GM12878 (cell line): ENCODE data around the gene COL20A1. TPM values are rescaled to one million over a fixed set of nuclear protein-coding genes. Genes with fewer than 3 reads are reported as not detected.

Experiments
- MXI1 ChIP-seq: fragments of 150-350 bp; IDR thresholded peaks from 2 replicates; pipeline ENCODE4 v1.6.1; 2011; ENCODE audit warnings: low read depth, mild to moderate bottlenecking, inconsistent platforms, low read length, improper control_type of control experiment
- NKRF ChIP-seq: fragments of 450-650 bp; conservative IDR thresholded peaks from 2 replicates; pipeline ENCODE4 v1.6.1; 2017; ENCODE audit warnings: mild to moderate bottlenecking, moderate library complexity
- POLR2AphosphoS5 ChIP-seq: IDR thresholded peaks from 2 replicates; pipeline ENCODE4 v1.6.1; 2011; ENCODE audit warnings: mild to moderate bottlenecking, low read length, inconsistent platforms
- SPI1 ChIP-seq: IDR thresholded peaks from 2 replicates; pipeline ENCODE4 v1.6.1; 2011; ENCODE audit warnings: low read depth, mild to moderate bottlenecking, low read length, moderate library complexity, borderline replicate concordance; ENCODE audit not compliant: insufficient read depth
- TAF1 ChIP-seq: IDR thresholded peaks from 2 replicates; pipeline ENCODE4 v1.6.1; 2011; ENCODE audit warnings: mild to moderate bottlenecking, low read depth, low read length, borderline replicate concordance
- ZNF24 ChIP-seq: fragments of 450-650 bp; IDR thresholded peaks from 2 replicates; pipeline ENCODE4 v1.6.1; 2017; ENCODE audit warnings: antibody characterized with exemption, mild to moderate bottlenecking
- ZNF592 ChIP-seq: fragments of 450-650 bp; IDR thresholded peaks from 2 replicates; pipeline ENCODE4 v1.6.1; 2017; ENCODE audit warnings: mild to moderate bottlenecking, moderate library complexity
- polyA plus RNA-seq, 11 experiments: library from polyadenylated mRNA; depleted of rRNA in 4 of 11; unstranded in 6 of 11; stranded (reverse) in 5 of 11; fragments of >200 nt; fragmentation: Nextera tagmentation in 4 of 11; fragmentation: Illumina TruSeq in 1 of 11; extraction: Ambion mirVana in 4 of 11; extraction: Trizol in 1 of 11; gene quantifications; 1 replicate in 1 of 11; 2 replicates in 10 of 11; pipeline versions ENCODE4 v1.2.1 to v1.2.3, GENCODE V29; 2011 to 2016; ENCODE audit warnings: inconsistent platforms in 2 of 11, missing spikeins in 2 of 11, low read depth in 1 of 11
- total RNA-seq, 4 experiments: library from RNA; depleted of rRNA in 3 of 4; stranded (reverse); fragments of >200 nt in 3 of 4; fragmentation: Illumina TruSeq in 1 of 4; extraction: Trizol in 1 of 4; gene quantifications; 2 replicates each; pipeline versions ENCODE4 v1.2.1 to v1.2.3, GENCODE V29; 2013 to 2021

COL20A1 gene
- total and polyA plus RNA-seq, 10 of the 15 experiments (the other 5 are each of a cell fraction or from before 2014, with no cell fraction given) = not detected

GRCh38 chr20:63272105-63273058, 20.6 kb upstream of the COL20A1 start, which contains the start of gene ARFGAP1 (continued):
- TF ChIP-seq ZNF592 (no peak), POLR2AphosphoS5 (peak; percentile 77; the same call in 1 of the 2 replicates), ZNF24 (no peak), NKRF (peak; percentile 76; the same call in 1 of the 2 replicates), MXI1 (peak; percentile 92), SPI1 (peak; percentile 30; the same call in 1 of the 2 replicates), TAF1 (peak; percentile 36; the same call in 1 of the 2 replicates)
